Stimulated activated CD8-positive, alpha-beta memory T cell treated with anti-CD3 and anti-CD28 coated beads, Interleukin-15, amount 100 ng/mL, for 4 hours (primary cell): ENCODE results near the gene CD226.
"Not testable (repeated sequence)": the region's sequence is repeated elsewhere in the genome, so short reads cannot be mapped to it uniquely, and the experiment has no call there.

Experiments used
- DNase-seq, 2 donors: peaks; one replicate each; pipeline ENCODE4 v3.0.0-alpha.2; 2020; ENCODE audit warnings: low read depth in 2 of 2

The CD226 gene

GRCh38 chr18:69908838-69909237, 38.8 kb downstream of the CD226 start:
- no peak for DNase-seq

- DNase-seq: no peak
These were observed 40.9 kb downstream of the CD226 start for GRCh38 chr18:69906765-69907164.

- no peak for DNase-seq
These were observed 46.7 kb downstream of the CD226 start for GRCh38 chr18:69900941-69901340.

- DNase-seq: not testable (repeated sequence)
These were observed 48.3 kb downstream of the CD226 start for GRCh38 chr18:69899154-69899923.

GRCh38 chr18:69898241-69898861, 49.3 kb downstream of the CD226 start:
- DNase-seq: no peak

GRCh38 chr18:69897397-69898108, 50.1 kb downstream of the CD226 start:
- no peak for DNase-seq

GRCh38 chr18:69895066-69896047, 52.3 kb downstream of the CD226 start:
- DNase-seq: no peak

GRCh38 chr18:69894467-69894866, 53.2 kb downstream of the CD226 start:
- no peak for DNase-seq

GRCh38 chr18:69890558-69890957, 57.1 kb downstream of the CD226 start:
- DNase-seq: no peak

- DNase-seq: no peak
These were observed 58.7 kb downstream of the CD226 start for GRCh38 chr18:69889009-69889408.

GRCh38 chr18:69887256-69887655, 60.4 kb downstream of the CD226 start:
- no peak for DNase-seq

- DNase-seq: no peak
These were observed 61.7 kb downstream of the CD226 start for GRCh38 chr18:69885841-69886531.

- no peak for DNase-seq
These were observed 62.3 kb downstream of the CD226 start for GRCh38 chr18:69885355-69885754.

- DNase-seq: no peak
These were observed 63.9 kb downstream of the CD226 start for GRCh38 chr18:69883781-69884180.

- no peak for DNase-seq
These were observed 64.6 kb downstream of the CD226 start for GRCh38 chr18:69882965-69883668.

GRCh38 chr18:69880083-69880482, 67.6 kb downstream of the CD226 start:
- no peak for DNase-seq

GRCh38 chr18:69879051-69879450, 68.6 kb downstream of the CD226 start:
- DNase-seq: not testable (repeated sequence)

- no peak for DNase-seq
These were observed 69.3 kb downstream of the CD226 start for GRCh38 chr18:69878213-69878933.

- no peak for DNase-seq
These were observed 71.2 kb downstream of the CD226 start for GRCh38 chr18:69876490-69876889.

GRCh38 chr18:69874058-69874457, 73.6 kb downstream of the CD226 start:
- no peak for DNase-seq
